Spinal cord (tissue), 10 donors: ENCODE data around the gene RHBDL3. TPM values are rescaled to one million over a fixed set of nuclear protein-coding genes. Genes with fewer than 3 reads are reported as not detected.

Source experiments
- DNase-seq, 6 donors: peaks; one replicate each; pipeline versions ENCODE4 v3.0.0 to v3.0.0-alpha.2; 2013 to 2015; ENCODE audit warnings: low spot score in 6 of 6, low read depth in 4 of 6
- H3K27ac ChIP-seq: one replicate; pipeline ENCODE4 v1.5.1; 2013; ENCODE audit warnings: low read depth, low read length, control low read depth
- H3K27me3 ChIP-seq: one replicate; pipeline ENCODE4 v1.6.1; 2013; ENCODE audit warnings: low read length; ENCODE audit not compliant: control insufficient read depth, insufficient read depth
- H3K36me3 ChIP-seq: one replicate; pipeline ENCODE4 v1.6.1; 2013; ENCODE audit warnings: low read length; ENCODE audit not compliant: control insufficient read depth, insufficient read depth
- H3K4me1 ChIP-seq: one replicate; pipeline ENCODE4 v1.6.1; 2013; ENCODE audit warnings: low read length; ENCODE audit not compliant: control insufficient read depth, insufficient read depth
- H3K4me3 ChIP-seq: one replicate; pipeline ENCODE4 v1.5.1; 2013; ENCODE audit warnings: low read depth, low read length, control low read depth
- H3K9me3 ChIP-seq: one replicate; pipeline ENCODE4 v1.6.1; 2013; ENCODE audit warnings: low read length; ENCODE audit not compliant: control insufficient read depth, insufficient read depth
- WGBS: methylation state at CpG from one replicate; pipeline ENCODE4 v1.1.5; 2013; ENCODE audit warnings: missing lambda C conversion rate; ENCODE audit not compliant: insufficient coverage; 5-methylcytosine and 5-hydroxymethylcytosine counted together
- polyA plus RNA-seq, 2 donors: library from polyadenylated mRNA; unstranded; fragments of 120-200 nt; gene quantifications; one replicate each; pipeline ENCODE4 v1.2.1, GENCODE V29; 2013; ENCODE audit not compliant: insufficient read length in 2 of 2
- total RNA-seq, 2 donors: library from RNA; depleted of rRNA in 1 of 2; stranded (reverse); fragments of 120-200 nt in 1 of 2; fragments of >200 nt in 1 of 2; gene quantifications; one replicate each; pipeline versions ENCODE4 v1.2.3 to v1.2.4, GENCODE V29; 2013 to 2014
- donor health status: healthy.

RHBDL3 gene
- total and polyA plus RNA-seq, 4 donors = 8.9 to 43.7 (median 24.6) TPM

DNA sequence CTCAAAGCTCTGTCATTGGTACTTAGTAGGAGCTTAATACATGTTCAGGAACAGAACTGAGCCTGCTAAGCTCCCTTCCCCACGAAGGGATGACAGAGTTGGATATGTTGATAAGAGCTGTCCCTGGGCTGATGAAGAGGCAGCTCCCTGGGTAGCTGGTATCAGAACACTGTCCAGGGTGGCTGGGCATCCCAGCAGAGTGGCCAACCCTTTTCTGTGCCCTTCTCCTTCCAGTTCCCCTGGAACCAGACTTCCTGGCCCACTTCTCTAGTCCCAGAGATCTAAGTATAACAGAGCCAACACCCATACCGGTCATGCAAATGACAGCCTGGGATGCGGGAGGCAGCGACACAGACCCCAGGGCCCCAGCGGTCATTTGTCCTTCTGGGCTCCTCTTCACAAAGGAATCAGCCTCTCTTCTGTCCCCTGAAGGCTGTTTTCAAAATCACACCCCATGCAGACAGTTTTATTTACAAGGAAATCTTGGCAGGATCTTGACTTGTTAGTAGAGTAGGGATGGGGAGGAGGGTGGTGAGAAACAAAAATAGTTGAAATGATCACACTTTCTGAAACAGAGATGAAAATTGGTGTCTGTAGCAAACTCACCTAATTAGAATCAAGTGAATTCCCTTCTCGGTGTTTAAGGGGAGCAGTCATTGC, 1.4 kb upstream of the RHBDL3 start:
- Histone ChIP-seq H3K4me3 (no peak overlapping the region), H3K4me1 (peaks cover 54% of the 10 kb centered on the region), H3K9me3 (no peaks in the 10 kb centered on the region), H3K36me3 (no peaks in the 10 kb centered on the region), H3K27me3 (no peaks in the 10 kb centered on the region), H3K27ac (peak overlapping the region; percentile 12)
- WGBS = 18% methylated on average over 6 of the region's 6 CpGs
- peak in 2 of 6 donors; percentile 64 to 70 for DNase-seq

DNA sequence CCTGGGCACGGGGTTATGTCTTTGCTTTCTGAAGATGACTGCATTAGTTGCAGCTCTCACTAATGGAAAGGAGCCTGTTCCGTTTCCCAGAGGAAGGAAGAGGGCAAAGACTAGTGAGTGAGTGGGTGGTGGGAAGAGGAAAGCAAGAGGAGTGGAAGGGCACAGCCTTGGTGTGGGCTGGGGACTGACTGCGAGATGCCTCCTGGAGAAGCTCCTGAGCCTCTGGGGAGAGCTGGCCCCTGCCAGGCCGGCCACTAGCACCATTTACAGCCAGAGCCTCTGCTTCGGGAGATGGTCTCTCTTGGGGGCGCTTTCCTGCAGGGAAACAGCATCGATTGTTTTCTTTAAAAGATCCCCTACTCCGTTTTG, 825 bp upstream of the RHBDL3 start:
- no peaks in the 10 kb centered on the region for H3K9me3 ChIP-seq
- 14% methylated on average over 8 of the region's 8 CpGs for WGBS
- H3K27ac ChIP-seq = peak overlapping the region; percentile 2
- no peaks in the 10 kb centered on the region for H3K27me3 ChIP-seq
- H3K36me3 ChIP-seq = no peaks in the 10 kb centered on the region
- H3K4me3 ChIP-seq = peak overlapping the region; percentile 34
- H3K4me1 ChIP-seq = peaks cover 52% of the 10 kb centered on the region
- no peak for DNase-seq

DNA sequence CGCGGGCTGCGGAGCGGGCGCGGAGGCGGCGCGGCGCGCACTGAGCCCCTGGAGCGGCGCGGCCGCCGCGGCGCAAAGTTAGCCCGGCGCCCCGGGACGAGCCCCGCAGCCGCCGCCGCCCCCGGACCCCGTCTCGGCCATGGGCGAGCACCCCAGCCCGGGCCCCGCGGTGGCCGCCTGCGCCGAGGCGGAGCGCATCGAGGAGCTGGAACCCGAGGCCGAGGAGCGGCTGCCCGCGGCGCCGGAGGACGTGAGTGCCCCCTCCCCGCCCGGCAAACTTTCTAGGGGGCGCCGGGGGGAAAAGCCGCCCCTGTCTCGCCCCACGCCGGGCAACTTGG, 388 bp downstream of the RHBDL3 start:
- no peak for DNase-seq
- H3K27me3 ChIP-seq = no peaks in the 10 kb centered on the region
- H3K4me1 ChIP-seq = peaks cover 60% of the 10 kb centered on the region
- 0% methylated on average over 55 of the region's 55 CpGs for WGBS
- H3K9me3 ChIP-seq = no peaks in the 10 kb centered on the region
- H3K4me3 ChIP-seq = peak overlapping the region; percentile 50
- no peaks in the 10 kb centered on the region for H3K36me3 ChIP-seq
- no peak overlapping the region for H3K27ac ChIP-seq

DNA sequence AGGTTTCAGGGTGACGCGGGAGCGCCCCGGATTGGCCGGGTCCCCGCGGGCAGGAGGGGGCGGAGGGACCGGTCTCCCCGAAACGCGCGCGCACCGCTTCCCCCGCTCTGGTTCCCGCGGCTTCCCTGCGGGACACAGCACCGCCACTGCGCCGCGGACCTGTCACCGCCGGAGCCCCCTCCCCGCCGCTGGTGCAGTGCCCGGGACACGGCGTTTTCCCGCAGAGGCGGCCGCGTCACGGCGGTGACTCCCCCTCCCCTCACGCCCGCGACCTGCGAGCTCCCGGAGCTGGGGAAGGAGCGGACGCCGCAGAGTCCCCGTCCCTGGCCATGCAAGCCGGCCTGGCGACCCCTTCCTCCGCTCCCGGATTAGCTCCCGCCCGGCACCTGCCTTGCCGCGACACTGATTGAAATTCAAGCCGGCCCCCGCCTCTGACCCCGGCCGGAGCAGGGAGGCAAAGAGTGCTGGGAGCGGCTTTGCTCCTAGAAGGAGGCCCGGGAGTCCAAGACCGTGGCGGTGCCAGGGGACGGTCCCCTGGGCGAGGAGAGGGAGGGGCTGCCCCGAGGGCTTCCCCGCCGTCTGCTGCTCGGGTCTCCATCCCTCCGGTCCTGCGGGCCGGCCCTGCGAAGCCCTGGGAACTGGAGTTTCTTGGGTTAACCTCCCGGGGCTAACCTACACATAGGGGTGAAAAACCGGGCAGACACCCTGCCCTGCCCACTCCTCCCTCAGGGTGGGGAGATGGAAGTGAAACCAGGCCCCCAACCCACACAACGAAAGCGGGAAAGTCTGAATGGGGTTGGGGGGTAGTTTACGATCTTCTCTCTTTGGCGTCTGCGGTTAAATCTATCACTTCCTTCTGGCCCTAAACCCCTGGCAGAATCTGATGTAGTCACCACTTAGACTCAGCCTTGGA, 1.0 kb downstream of the RHBDL3 start:
- no peaks in the 10 kb centered on the region for H3K27me3 ChIP-seq
- H3K36me3 ChIP-seq = no peaks in the 10 kb centered on the region
- H3K9me3 ChIP-seq = no peaks in the 10 kb centered on the region
- H3K4me1 ChIP-seq = peaks cover 54% of the 10 kb centered on the region
- under 1% methylated on average over 71 of the region's 78 CpGs for WGBS
- peak overlapping the region; percentile 50 for H3K4me3 ChIP-seq
- no peak overlapping the region for H3K27ac ChIP-seq
- DNase-seq = peak in 2 of 6 donors; percentile 48 to 63

DNA sequence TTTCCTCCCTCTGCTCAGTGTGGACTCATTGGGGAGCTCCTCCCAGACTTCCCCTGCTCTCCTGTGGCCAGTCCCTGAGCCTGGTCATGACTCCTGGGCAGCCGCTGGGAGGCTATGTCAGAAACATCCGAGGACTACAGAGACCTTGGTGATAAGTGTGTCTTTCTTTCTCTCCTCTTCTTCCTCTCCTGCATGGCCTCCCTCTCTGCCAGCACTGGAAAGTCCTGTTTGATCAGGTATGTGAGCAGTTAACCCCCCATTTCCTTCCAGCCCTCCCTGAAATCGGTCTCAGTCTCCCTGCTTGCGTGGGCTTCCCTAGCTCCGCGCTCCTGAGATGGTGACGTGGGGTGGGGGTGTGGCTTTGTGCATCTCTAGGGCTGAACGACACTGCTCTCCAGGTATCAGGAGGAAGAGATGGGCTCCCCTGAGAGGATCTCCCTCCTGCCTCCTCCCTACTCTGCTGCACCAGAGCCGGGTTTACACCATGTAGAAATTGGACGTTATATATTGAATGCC, 2.1 kb downstream of the RHBDL3 start:
- Histone ChIP-seq H3K36me3 (peaks cover 4% of the 10 kb centered on the region), H3K4me1 (peaks cover 53% of the 10 kb centered on the region), H3K4me3 (peak overlapping the region; percentile 3), H3K27ac (no peak overlapping the region), H3K27me3 (no peaks in the 10 kb centered on the region), H3K9me3 (no peaks in the 10 kb centered on the region)
- DNase-seq = peak in 2 of 6 donors; percentile 52 to 92
- no CpG with 5 or more reads among the region's 10 CpGs for WGBS

DNA sequence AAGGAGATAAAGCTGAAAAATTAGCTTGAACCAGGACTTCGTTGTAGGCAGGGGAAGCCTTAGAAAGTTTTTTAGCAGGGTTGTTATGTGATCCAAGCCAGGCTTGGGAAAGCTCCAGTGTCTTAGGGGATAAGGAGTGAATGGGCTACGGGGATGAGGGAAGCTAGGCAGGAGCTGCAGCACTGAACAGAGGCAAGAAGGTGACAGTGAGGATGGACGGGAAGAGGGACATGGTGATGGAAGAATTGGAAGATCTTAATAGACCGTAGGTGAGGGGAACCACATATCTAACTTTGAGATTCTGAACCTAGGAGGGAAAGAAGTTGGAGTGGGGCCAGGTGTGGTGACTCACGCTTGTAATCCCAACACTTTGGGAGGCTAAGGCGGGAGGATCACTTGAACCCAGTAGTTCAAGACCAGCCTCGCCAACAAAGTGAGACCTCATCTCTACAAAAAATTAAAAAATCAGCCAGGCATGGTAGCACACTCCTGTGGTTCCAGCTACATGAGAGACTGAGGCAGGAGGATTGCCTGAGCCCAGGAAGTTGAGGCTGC, 3.2 kb downstream of the RHBDL3 start:
- peaks cover 60% of the 10 kb centered on the region for H3K4me1 ChIP-seq
- no peak overlapping the region for H3K4me3 ChIP-seq
- H3K27me3 ChIP-seq = no peaks in the 10 kb centered on the region
- 78% methylated on average over 5 of the region's 7 CpGs for WGBS
- no peak overlapping the region for H3K27ac ChIP-seq
- DNase-seq = no peak
- H3K9me3 ChIP-seq = no peaks in the 10 kb centered on the region
- H3K36me3 ChIP-seq = peaks cover 5% of the 10 kb centered on the region

DNA sequence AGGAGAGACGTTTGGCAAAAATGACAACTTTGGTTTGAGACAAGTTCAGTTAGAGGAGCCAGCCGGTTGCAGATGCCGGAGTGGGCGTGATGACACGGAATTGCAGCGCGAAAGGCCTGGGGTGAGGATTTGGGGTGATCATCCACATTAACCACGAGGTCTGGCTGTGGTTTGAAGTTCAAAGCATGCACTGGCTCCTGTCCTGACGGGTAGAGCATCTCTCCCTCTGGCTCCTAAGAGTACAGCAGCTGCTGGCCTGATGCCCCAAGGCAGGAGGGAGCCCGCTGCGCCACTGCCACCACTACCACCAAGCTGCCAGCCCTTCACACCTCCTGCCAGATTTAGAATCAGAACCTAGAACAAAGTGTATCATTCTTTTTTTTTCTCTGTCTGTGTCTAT, 3.7 kb downstream of the RHBDL3 start:
- DNase-seq = peak in 1 of 6 donors; percentile 77
- Histone ChIP-seq H3K9me3 (no peaks in the 10 kb centered on the region), H3K4me1 (peaks cover 60% of the 10 kb centered on the region), H3K4me3 (no peak overlapping the region), H3K27ac (no peak overlapping the region), H3K36me3 (peaks cover 5% of the 10 kb centered on the region), H3K27me3 (no peaks in the 10 kb centered on the region)
- 49% methylated on average over 11 of the region's 11 CpGs for WGBS

DNA sequence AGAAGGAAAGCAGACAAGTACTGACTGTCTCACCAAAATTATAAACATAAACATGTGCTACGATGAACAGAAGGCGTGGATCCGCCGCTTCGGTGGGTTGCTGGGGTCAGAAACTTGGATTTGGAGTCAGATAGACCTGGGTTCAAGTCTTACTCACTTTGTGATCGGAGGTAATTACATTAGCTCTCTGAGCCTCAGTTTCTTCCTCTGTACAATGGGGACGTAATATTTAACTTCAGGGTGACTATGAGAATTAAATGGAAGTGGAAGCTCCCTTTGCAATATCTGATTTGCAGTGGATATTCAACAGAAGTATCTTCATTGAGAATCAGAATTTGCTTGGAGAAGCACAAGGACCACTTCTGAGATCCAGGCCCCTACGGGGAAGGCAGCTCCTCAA, 6.2 kb downstream of the RHBDL3 start:
- H3K27me3 ChIP-seq = no peaks in the 10 kb centered on the region
- no peak overlapping the region for H3K27ac ChIP-seq
- 94% methylated on average over 3 of the region's 8 CpGs for WGBS
- H3K36me3 ChIP-seq = peaks cover 11% of the 10 kb centered on the region
- H3K4me1 ChIP-seq = peaks cover 71% of the 10 kb centered on the region
- DNase-seq = no peak
- H3K9me3 ChIP-seq = no peaks in the 10 kb centered on the region
- H3K4me3 ChIP-seq = no peak overlapping the region

DNA sequence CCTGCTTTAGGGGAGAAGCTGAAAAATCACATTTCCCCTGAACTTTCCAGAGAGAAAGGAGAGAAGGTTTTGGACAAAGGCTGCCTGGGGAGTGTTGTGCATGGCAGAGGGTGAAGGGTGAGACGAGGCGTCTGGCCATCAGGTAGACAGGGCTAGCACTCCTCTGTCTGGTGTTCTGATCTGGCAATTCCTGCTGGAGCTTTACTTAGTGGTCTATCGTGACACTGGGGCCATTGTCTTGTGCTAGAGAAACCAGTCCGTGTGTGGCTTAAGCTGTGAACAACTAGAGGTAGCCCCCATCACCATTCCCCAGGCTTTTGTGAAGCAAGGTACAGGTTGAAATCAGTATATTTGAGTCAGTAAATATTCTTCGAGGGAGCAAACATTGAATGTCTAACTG, 8.5 kb downstream of the RHBDL3 start:
- no peak for DNase-seq
- WGBS = 54% methylated on average over 2 of the region's 5 CpGs
- Histone ChIP-seq H3K27me3 (no peaks in the 10 kb centered on the region), H3K36me3 (peaks cover 14% of the 10 kb centered on the region), H3K4me1 (peaks cover 61% of the 10 kb centered on the region), H3K27ac (no peak overlapping the region), H3K4me3 (no peak overlapping the region), H3K9me3 (no peaks in the 10 kb centered on the region)
